Stimulated activated naive B cell treated with anti-CD40 and anti-IgM and Interleukin-4, amounts not matched to agents 10 μg/mL and 1 μg/mL and 100 μg/mL, for 72 hours (primary cell): Measurements from ENCODE around the gene PXDN.
"Not testable (repeated sequence)": the region's sequence is repeated elsewhere in the genome, so short reads cannot be mapped to it uniquely, and the experiment has no call there.

Experiments
- ATAC-seq, 2 donors: fragments of 150-1000 bp; cut with Tn5 transposase; replicated peaks; 2 replicates each; pipeline ENCODE4 v1.10.0; 2021; ENCODE audit warnings: moderate library complexity in 1 of 2
- DNase-seq: peaks from one replicate; pipeline ENCODE4 v3.0.0; 2021
- H3K27ac Mint-ChIP-seq: one replicate; pipeline ENCODE4 v1.8.0; 2022; ENCODE audit warnings: mild to moderate bottlenecking, mixed read lengths
- H3K27me3 Mint-ChIP-seq, 2 donors: one replicate each; pipeline ENCODE4 v1.8.0; 2022; ENCODE audit warnings: mixed read lengths in 2 of 2
- H3K36me3 Mint-ChIP-seq, 2 donors: one replicate each; pipeline ENCODE4 v1.8.0; 2022; ENCODE audit warnings: mixed read lengths in 2 of 2, mild to moderate bottlenecking in 1 of 2
- H3K4me1 Mint-ChIP-seq, 2 donors: one replicate each; pipeline ENCODE4 v1.8.0; 2022; ENCODE audit warnings: mixed read lengths in 2 of 2, mild to moderate bottlenecking in 1 of 2
- H3K4me3 Mint-ChIP-seq, 2 donors: one replicate each; pipeline ENCODE4 v1.8.0; 2022; ENCODE audit warnings: mild to moderate bottlenecking in 2 of 2, mixed read lengths in 2 of 2, moderate library complexity in 1 of 2
- H3K9me3 Mint-ChIP-seq, 2 donors: one replicate each; pipeline ENCODE4 v1.8.0; 2022; ENCODE audit warnings: mixed read lengths in 2 of 2, mild to moderate bottlenecking in 1 of 2

Gene PXDN

GRCh38 chr2:1782514-1782913 is 38.2 kb upstream of the PXDN start:
- no peak for DNase-seq
- Mint-ChIP-seq H3K36me3 (no peaks in the 10 kb centered on the region), H3K4me1 (no peaks in the 10 kb centered on the region), H3K27ac (no peak overlapping the region), H3K9me3 (no peaks in the 10 kb centered on the region), H3K27me3 (peaks cover 30 to 38% of the 10 kb centered on the region in 2 donors), H3K4me3 (no peak overlapping the region)
- ATAC-seq, result no peak

GRCh38 chr2:1781291-1782080 is 37.2 kb upstream of the PXDN start:
- no peaks in the 10 kb centered on the region for H3K9me3 Mint-ChIP-seq
- no peaks in the 10 kb centered on the region for H3K36me3 Mint-ChIP-seq
- peaks cover 30 to 45% of the 10 kb centered on the region in 2 donors for H3K27me3 Mint-ChIP-seq
- no peak overlapping the region for H3K4me3 Mint-ChIP-seq
- ATAC-seq (peak in 1 of 2 donors; percentile 16), DNase-seq (no peak)
- H3K4me1 Mint-ChIP-seq, result no peaks in the 10 kb centered on the region
- no peak overlapping the region for H3K27ac Mint-ChIP-seq

GRCh38 chr2:1780693-1781092 is 36.4 kb upstream of the PXDN start:
- Mint-ChIP-seq H3K27ac (no peak overlapping the region), H3K4me3 (no peak overlapping the region)
- ATAC-seq, result no peak

GRCh38 chr2:1780054-1780453 is 35.7 kb upstream of the PXDN start:
- peaks cover 30 to 45% of the 10 kb centered on the region in 2 donors for H3K27me3 Mint-ChIP-seq
- not testable (repeated sequence) for H3K27ac Mint-ChIP-seq, ATAC-seq, H3K4me3 Mint-ChIP-seq, H3K36me3 Mint-ChIP-seq, H3K9me3 Mint-ChIP-seq, DNase-seq, H3K4me1 Mint-ChIP-seq

More at GRCh38 chr2:1780693-1781092, 36.4 kb upstream of the PXDN start:
- Mint-ChIP-seq H3K27me3 (peaks cover 30 to 45% of the 10 kb centered on the region in 2 donors), H3K9me3 (no peaks in the 10 kb centered on the region), H3K4me1 (no peaks in the 10 kb centered on the region), H3K36me3 (no peaks in the 10 kb centered on the region)
- DNase-seq, result no peak

GRCh38 chr2:1778566-1778965 is 34.3 kb upstream of the PXDN start:
- Mint-ChIP-seq H3K4me1 (no peaks in the 10 kb centered on the region), H3K27ac (no peak overlapping the region), H3K4me3 (no peak overlapping the region), H3K9me3 (no peaks in the 10 kb centered on the region), H3K36me3 (no peaks in the 10 kb centered on the region), H3K27me3 (peaks cover 27 to 39% of the 10 kb centered on the region in 2 donors)
- ATAC-seq, result no peak
- no peak for DNase-seq

- Mint-ChIP-seq H3K27ac (no peak overlapping the region), H3K36me3 (no peaks in the 10 kb centered on the region), H3K4me1 (no peaks in the 10 kb centered on the region), H3K9me3 (no peaks in the 10 kb centered on the region), H3K27me3 (peaks cover 25 to 37% of the 10 kb centered on the region in 2 donors), H3K4me3 (no peak overlapping the region)
- DNase-seq (no peak), ATAC-seq (no peak)
Measured at GRCh38 chr2:1777781-1778180, 33.5 kb upstream of the PXDN start.

GRCh38 chr2:1777156-1777555 is 32.8 kb upstream of the PXDN start:
- Mint-ChIP-seq H3K27me3 (peaks cover 20 to 31% of the 10 kb centered on the region in 2 donors), H3K4me3 (no peak overlapping the region), H3K4me1 (no peaks in the 10 kb centered on the region), H3K27ac (no peak overlapping the region), H3K9me3 (no peaks in the 10 kb centered on the region), H3K36me3 (no peaks in the 10 kb centered on the region)
- ATAC-seq, result no peak
- no peak for DNase-seq

GRCh38 chr2:1775511-1776035 is 31.3 kb upstream of the PXDN start:
- DNase-seq (no peak), ATAC-seq (no peak)
- no peaks in the 10 kb centered on the region for H3K9me3 Mint-ChIP-seq

GRCh38 chr2:1774929-1775328 is 30.6 kb upstream of the PXDN start:
- H3K4me3 Mint-ChIP-seq, result no peak overlapping the region
- no peaks in the 10 kb centered on the region for H3K4me1 Mint-ChIP-seq
- peaks cover 16 to 23% of the 10 kb centered on the region in 2 donors for H3K27me3 Mint-ChIP-seq
- DNase-seq (no peak), ATAC-seq (no peak)
- no peak overlapping the region for H3K27ac Mint-ChIP-seq
- no peaks in the 10 kb centered on the region for H3K36me3 Mint-ChIP-seq
- no peaks in the 10 kb centered on the region for H3K9me3 Mint-ChIP-seq

More at GRCh38 chr2:1775511-1776035, 31.3 kb upstream of the PXDN start:
- Mint-ChIP-seq H3K4me3 (no peak overlapping the region), H3K4me1 (no peaks in the 10 kb centered on the region), H3K27me3 (peaks cover 16 to 23% of the 10 kb centered on the region in 2 donors), H3K27ac (no peak overlapping the region), H3K36me3 (no peaks in the 10 kb centered on the region)

- Mint-ChIP-seq H3K36me3 (peaks cover 0 to 2% of the 10 kb centered on the region in 2 donors), H3K9me3 (no peaks in the 10 kb centered on the region), H3K27me3 (peaks cover 14 to 26% of the 10 kb centered on the region in 2 donors), H3K4me1 (peaks cover 0 to 5% of the 10 kb centered on the region in 2 donors), H3K4me3 (no peak overlapping the region), H3K27ac (no peak overlapping the region)
- no peak for ATAC-seq
- no peak for DNase-seq
Measured at GRCh38 chr2:1773883-1774282, 29.6 kb upstream of the PXDN start.

- DNase-seq (no peak), ATAC-seq (no peak)
- Mint-ChIP-seq H3K4me3 (no peak overlapping the region), H3K4me1 (peaks cover 3 to 5% of the 10 kb centered on the region in 2 donors), H3K36me3 (peaks cover 0 to 2% of the 10 kb centered on the region in 2 donors), H3K27me3 (peaks cover 7 to 20% of the 10 kb centered on the region in 2 donors), H3K27ac (no peak overlapping the region), H3K9me3 (no peaks in the 10 kb centered on the region)
Measured at GRCh38 chr2:1772471-1773267, 28.4 kb upstream of the PXDN start.

- Mint-ChIP-seq H3K4me3 (no peak overlapping the region), H3K36me3 (peaks cover 0 to 2% of the 10 kb centered on the region in 2 donors), H3K9me3 (no peaks in the 10 kb centered on the region), H3K4me1 (peaks cover 5 to 6% of the 10 kb centered on the region in 2 donors), H3K27me3 (peaks cover 4 to 19% of the 10 kb centered on the region in 2 donors), H3K27ac (no peak overlapping the region)
- ATAC-seq, result no peak
- no peak for DNase-seq
Measured at GRCh38 chr2:1771626-1772280, 27.4 kb upstream of the PXDN start.

GRCh38 chr2:1770566-1771380 is 26.5 kb upstream of the PXDN start:
- H3K9me3 Mint-ChIP-seq, result no peaks in the 10 kb centered on the region
- ATAC-seq (no peak), DNase-seq (no peak)
- peaks cover 5 to 6% of the 10 kb centered on the region in 2 donors for H3K4me1 Mint-ChIP-seq
- peaks cover 4 to 19% of the 10 kb centered on the region in 2 donors for H3K27me3 Mint-ChIP-seq
- H3K4me3 Mint-ChIP-seq, result no peak overlapping the region
- H3K36me3 Mint-ChIP-seq, result peaks cover 0 to 2% of the 10 kb centered on the region in 2 donors
- H3K27ac Mint-ChIP-seq, result no peak overlapping the region
